Caco-2 (cell line): Measurements from ENCODE around the gene TWF2. TPM values are rescaled to one million over a fixed set of nuclear protein-coding genes. Genes with fewer than 3 reads are reported as not detected.
"Not testable (repeated sequence)": the region's sequence is repeated elsewhere in the genome, so short reads cannot be mapped to it uniquely, and the experiment has no call there.

Source experiments
- BruUV-seq: library from RNA; stranded (reverse); fragments of 400-500 nt; replicated peaks from 2 replicates; lab custom pipeline; 2021; lab: Mats Ljungman, UMichigan
- CTCF ChIA-PET: fragments of 300-600 bp; sonication (Branson Sonifier 250); formaldehyde crosslinking; loops from one replicate; lab custom pipeline; 2022; ENCODE audit warnings: antibody characterized with exemption; lab: Charles Lee
- POLR2A ChIA-PET: fragments of 300-600 bp; sonication (Branson Sonifier 250); formaldehyde crosslinking; loops from one replicate; lab custom pipeline; 2022; ENCODE audit warnings: antibody characterized with exemption; lab: Charles Lee
- DNase-seq, 2 experiments: peaks; one replicate each; pipeline versions ENCODE4 v3.0.0 to v3.0.0-alpha.2; 2020 to 2022
- H3K27me3 ChIP-seq: replicated peaks from 2 replicates; pipeline ENCODE4 v1.6.0; 2011; ENCODE audit warnings: low read length; ENCODE audit not compliant: control insufficient read depth, insufficient read depth
- H3K36me3 ChIP-seq: 2 replicates; pipeline ENCODE4 v1.5.1; 2011; ENCODE audit warnings: low read length; ENCODE audit not compliant: control insufficient read depth, insufficient read depth
- H3K4me1 ChIP-seq: fragments of 250-450 bp; sonication (Bioruptor Pico); 2 replicates; pipeline ENCODE4 v1.5.1; 2020; ENCODE audit warnings: mild to moderate bottlenecking
- H3K4me3 ChIP-seq: 2 replicates; pipeline ENCODE4 v1.5.1; 2011; ENCODE audit warnings: low read depth, mild to moderate bottlenecking, control low read depth, low read length
- H3K9me3 ChIP-seq: fragments of 250-450 bp; sonication (Bioruptor Pico); 2 replicates; pipeline ENCODE4 v1.5.1; 2020; ENCODE audit warnings: mild to moderate bottlenecking, moderate library complexity
- H3K27ac Mint-ChIP-seq: one replicate; pipeline ENCODE4 v1.8.0; 2022; ENCODE audit warnings: mixed read lengths; ENCODE audit not compliant: unreplicated experiment
- H3K27me3 Mint-ChIP-seq: one replicate; pipeline ENCODE4 v1.8.0; 2022; ENCODE audit warnings: mixed read lengths; ENCODE audit not compliant: insufficient read depth, unreplicated experiment
- H3K36me3 Mint-ChIP-seq: one replicate; pipeline ENCODE4 v1.8.0; 2022; ENCODE audit warnings: mild to moderate bottlenecking, mixed read lengths; ENCODE audit not compliant: insufficient read depth, unreplicated experiment
- H3K4me1 Mint-ChIP-seq: one replicate; pipeline ENCODE4 v1.8.0; 2022; ENCODE audit warnings: low read depth, mixed read lengths; ENCODE audit not compliant: unreplicated experiment
- H3K4me3 Mint-ChIP-seq: one replicate; pipeline ENCODE4 v1.8.0; 2022; ENCODE audit warnings: mild to moderate bottlenecking, moderate library complexity, mixed read lengths; ENCODE audit not compliant: unreplicated experiment
- H3K9me3 Mint-ChIP-seq: one replicate; pipeline ENCODE4 v1.8.0; 2022; ENCODE audit warnings: mixed read lengths; ENCODE audit not compliant: unreplicated experiment
- CTCF ChIP-seq, 2 experiments: fragments of 200-600 bp in 1 of 2; IDR thresholded peaks; 1 replicate in 1 of 2; 2 replicates in 1 of 2; pipeline versions ENCODE4 v1.5.1 to v1.8.0; 2011 to 2022; ENCODE audit warnings: antibody characterized with exemption in 1 of 2, control low read depth in 1 of 2, inconsistent platforms in 1 of 2, low read depth in 1 of 2, low read length in 1 of 2, mild to moderate bottlenecking in 1 of 2, moderate library complexity in 1 of 2; ENCODE audit not compliant: insufficient read depth in 1 of 2, severe bottlenecking in 1 of 2, unreplicated experiment in 1 of 2
- intact Hi-C: fragments of 100-400 bp; cut with micrococcal nuclease; formaldehyde crosslinking; loops from one replicate; pipeline ENCODE4 v1.10.0; 2022; ENCODE audit not compliant: unreplicated experiment
- total RNA-seq: library from RNA; stranded (reverse); gene quantifications from 2 replicates; pipeline ENCODE4 v1.2.3, GENCODE V29; 2022

The TWF2 gene
- total RNA-seq, 1 experiment from 2014 or later = 29.9 TPM

GRCh38 chr3:52277071-52277964 lies 38.4 kb upstream of the TWF2 start:
- ChIA-PET CTCF (interaction anchor here (0.8 to 2.5 kb wide), 3 partner anchors 12 to 57 kb away, joined by 3 to 16 read pairs (median 3); no protein-coding TSS in a partner anchor), POLR2A (interaction anchor here (0.9 to 1.3 kb wide), 4 partner anchors 10 to 24 kb away, joined by 3 to 7 read pairs (median 4); partner anchors contain the start of gene GLYCTK)
- TSS peak; percentile 30 for BruUV-seq
- Mint-ChIP-seq H3K4me1 (peaks cover 14% of the 10 kb centered on the region), H3K9me3 (no peaks in the 10 kb centered on the region), H3K36me3 (peaks cover 70% of the 10 kb centered on the region), H3K27ac (peak overlapping the region; percentile 100), H3K4me3 (peak overlapping the region; percentile 100), H3K27me3 (no peaks in the 10 kb centered on the region)
- Histone ChIP-seq H3K4me1 (peaks cover 38% of the 10 kb centered on the region), H3K36me3 (peaks cover 3% of the 10 kb centered on the region; the same call in 1 of the 2 replicates), H3K27me3 (no peaks in the 10 kb centered on the region), H3K9me3 (no peaks in the 10 kb centered on the region), H3K4me3 (peak overlapping the region; percentile 77)
- intact Hi-C loops = no loop called here
- DNase-seq = peak; percentile 46 to 50
- TF ChIP-seq CTCF (IDR thresholded peaks at IDR 0.05; ENCODE audit: insufficient read depth in 1 of 2, low read depth in 1 of 2, low read length in 1 of 2, severe bottlenecking in 1 of 2, unreplicated experiment in 1 of 2) = no peak

GRCh38 chr3:52274781-52275180 lies 35.8 kb upstream of the TWF2 start:
- H3K4me1 Mint-ChIP-seq, H3K36me3 ChIP-seq, POLR2A ChIA-PET, H3K27me3 Mint-ChIP-seq, H3K4me3 Mint-ChIP-seq, DNase-seq, H3K9me3 ChIP-seq, H3K27me3 ChIP-seq, H3K9me3 Mint-ChIP-seq, CTCF ChIA-PET, BruUV-seq, H3K27ac Mint-ChIP-seq, intact Hi-C loops, H3K4me3 ChIP-seq: not testable (repeated sequence)
- peaks cover 83% of the 10 kb centered on the region for H3K36me3 Mint-ChIP-seq
- H3K4me1 ChIP-seq = peaks cover 17% of the 10 kb centered on the region

- H3K36me3 ChIP-seq = peaks cover 5% of the 10 kb centered on the region; the same call in 1 of the 2 replicates
- ChIA-PET POLR2A (no interaction called here), CTCF (interaction anchor here (0.9 kb wide), 1 partner anchor 18 kb away, joined by 3 read pairs; no protein-coding TSS in a partner anchor)
- H3K4me3 ChIP-seq = no peak overlapping the region
- BruUV-seq = no TSS peak
- no peak for TF ChIP-seq CTCF (IDR thresholded peaks at IDR 0.05; ENCODE audit: insufficient read depth in 1 of 2, low read depth in 1 of 2, low read length in 1 of 2, severe bottlenecking in 1 of 2, unreplicated experiment in 1 of 2)
- H3K27ac Mint-ChIP-seq = no peak overlapping the region
- peaks cover 10% of the 10 kb centered on the region; the same call in 1 of the 2 replicates for H3K4me1 ChIP-seq
- no peaks in the 10 kb centered on the region for H3K9me3 Mint-ChIP-seq
- H3K4me3 Mint-ChIP-seq = no peak overlapping the region
- H3K4me1 Mint-ChIP-seq = peaks cover 8% of the 10 kb centered on the region
- no peak for DNase-seq
- no peaks in the 10 kb centered on the region for H3K9me3 ChIP-seq
- H3K36me3 Mint-ChIP-seq = peaks cover 90% of the 10 kb centered on the region
- no peaks in the 10 kb centered on the region for H3K27me3 ChIP-seq
- H3K27me3 Mint-ChIP-seq = no peaks in the 10 kb centered on the region
- intact Hi-C loops = no loop called here
Observed at GRCh38 chr3:52272831-52273230, 33.9 kb upstream of the TWF2 start.

- peaks cover 10% of the 10 kb centered on the region; the same call in 1 of the 2 replicates for H3K4me1 ChIP-seq
- DNase-seq, H3K27me3 Mint-ChIP-seq, H3K4me3 Mint-ChIP-seq, BruUV-seq, H3K27ac Mint-ChIP-seq, H3K36me3 ChIP-seq, intact Hi-C loops, H3K9me3 Mint-ChIP-seq, H3K9me3 ChIP-seq, H3K27me3 ChIP-seq, POLR2A ChIA-PET, H3K4me3 ChIP-seq: not testable (repeated sequence)
- CTCF ChIA-PET = interaction anchor here (0.9 to 2.0 kb wide), 2 partner anchors 18 to 52 kb away, joined by 3 to 4 read pairs; no protein-coding TSS in a partner anchor
- H3K4me1 Mint-ChIP-seq = peaks cover 14% of the 10 kb centered on the region
- H3K36me3 Mint-ChIP-seq = peaks cover 90% of the 10 kb centered on the region
Observed at GRCh38 chr3:52272172-52272571, 33.2 kb upstream of the TWF2 start.
